GM20000 (cell line): ENCODE results near the gene ZNF221.

ENCODE experiments used
- DNase-seq: peaks from one replicate; pipeline ENCODE4 v3.0.0; 2012; ENCODE audit warnings: low spot score
- CTCF ChIP-seq: IDR thresholded peaks from 2 replicates; pipeline ENCODE4 v1.5.1; 2012; ENCODE audit warnings: mild to moderate bottlenecking, control low read depth; ENCODE audit errors: extremely low read depth, missing control alignments

ZNF221 gene

DNA sequence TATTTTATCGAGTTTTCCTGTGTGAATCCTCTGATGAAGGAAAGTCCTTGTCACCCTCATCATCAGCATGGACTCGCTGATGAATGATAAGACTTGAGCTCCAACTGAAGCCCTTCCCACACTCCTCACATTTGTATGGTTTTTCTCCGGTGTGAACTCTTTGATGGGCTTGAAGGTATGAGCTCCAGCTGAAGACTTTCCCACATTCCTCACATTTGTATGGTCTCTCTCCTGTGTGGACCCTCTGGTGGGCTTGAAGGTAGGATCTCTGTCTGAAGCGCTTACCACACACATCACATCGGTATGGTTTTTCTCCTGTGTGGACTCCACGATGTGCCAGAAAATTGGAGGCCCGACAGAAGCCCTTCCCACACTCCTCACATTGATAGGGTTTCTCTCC lies 37.6 kb upstream of the ZNF221 start:
- TF ChIP-seq CTCF, result no peak
- DNase-seq, result no peak

- DNase-seq, result no peak
- no peak for TF ChIP-seq CTCF
Measured at GRCh38 chr19:43914051-43914450, 37.0 kb upstream of the ZNF221 start.

- no peak for DNase-seq
- TF ChIP-seq CTCF, result no peak
Measured at GRCh38 chr19:43923875-43924274, 27.2 kb upstream of the ZNF221 start.

GRCh38 chr19:43928820-43929219 lies 22.2 kb upstream of the ZNF221 start:
- no peak for DNase-seq
- TF ChIP-seq CTCF, result no peak

- DNase-seq, result no peak
- TF ChIP-seq CTCF, result no peak
Measured at GRCh38 chr19:43934055-43934984, 16.7 kb upstream of the ZNF221 start.

- DNase-seq, result peak; percentile 89
- TF ChIP-seq CTCF, result no peak
Measured at GRCh38 chr19:43934985-43935708, 15.9 kb upstream of the ZNF221 start, which contains the start of gene ZNF45. ZNF45 (minus strand) TSS chr19:43935282; CDS start chr19:43922185, 13,097 bp downstream.

DNA sequence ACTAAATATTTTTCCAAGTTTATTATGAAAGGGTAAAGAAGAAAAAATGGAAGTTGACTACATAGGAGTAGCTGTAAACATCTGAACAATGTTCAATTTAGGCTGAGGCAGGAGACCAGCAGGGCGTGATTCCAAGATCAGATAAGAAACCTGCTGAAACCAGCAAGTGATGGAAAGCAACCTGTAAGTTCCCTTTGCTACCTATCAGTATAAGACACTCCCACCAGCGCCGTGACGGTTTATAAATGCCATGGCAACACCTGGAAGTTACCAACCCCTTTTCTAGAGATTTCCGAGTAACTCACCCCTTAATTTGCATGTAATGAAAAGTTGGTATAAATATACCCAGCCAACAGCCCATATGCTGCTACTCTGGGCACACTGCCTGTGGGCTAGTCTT lies 14.8 kb upstream of the ZNF221 start:
- no peak for DNase-seq
- TF ChIP-seq CTCF, result no peak
